Panc1 (cell line): ENCODE data around the gene FIS1. TPM values are rescaled to one million over a fixed set of nuclear protein-coding genes. Genes with fewer than 3 reads are reported as not detected.

Experiments
- ATAC-seq: fragments of 200-7000 bp; cut with Tn5 transposase; 2 replicates; pipeline ENCODE4 v1.9.1; 2020; ENCODE audit warnings: mild to moderate bottlenecking, moderate library complexity
- BruUV-seq: library from RNA; stranded (reverse); fragments of 400-500 nt; replicated peaks from 2 replicates; lab custom pipeline; 2021; lab: Mats Ljungman, UMichigan
- CTCF ChIA-PET: fragments of 300-600 bp; sonication (Branson Sonifier 250); formaldehyde crosslinking; loops from one replicate; lab custom pipeline; 2022; ENCODE audit warnings: antibody characterized with exemption; lab: Charles Lee
- POLR2A ChIA-PET: fragments of 300-600 bp; sonication (Branson Sonifier 250); formaldehyde crosslinking; loops from one replicate; lab custom pipeline; 2022; ENCODE audit warnings: antibody characterized with exemption; lab: Charles Lee
- DNase-seq: peaks from one replicate; pipeline ENCODE4 v3.0.0-alpha.2; 2010; ENCODE audit warnings: low read depth, low spot score
- H3K27ac ChIP-seq: 2 replicates; pipeline ENCODE4 v1.5.1; 2011; ENCODE audit warnings: mild to moderate bottlenecking, low read length, inconsistent platforms
- H3K27me3 ChIP-seq: fragments of 200-500 bp; sonication (Bioruptor generic); 2 replicates; pipeline ENCODE4 v1.6.0; 2014; ENCODE audit warnings: low read length, inconsistent platforms; ENCODE audit not compliant: control insufficient read depth, insufficient read depth
- H3K36me3 ChIP-seq: fragments of 200-500 bp; sonication (Bioruptor generic); 2 replicates; pipeline ENCODE4 v1.5.1; 2014; ENCODE audit warnings: inconsistent platforms, mild to moderate bottlenecking, low read length, moderate library complexity; ENCODE audit not compliant: control insufficient read depth, insufficient read depth
- H3K4me1 ChIP-seq: 2 replicates; pipeline ENCODE4 v1.5.1; 2011; ENCODE audit warnings: inconsistent platforms, mild to moderate bottlenecking, low read length, moderate library complexity; ENCODE audit not compliant: control insufficient read depth, insufficient read depth
- H3K4me3 ChIP-seq, 2 experiments: 2 replicates each; pipeline ENCODE4 v1.5.1; 2011 to 2012; ENCODE audit warnings: low read depth in 2 of 2, low read length in 2 of 2, mild to moderate bottlenecking in 2 of 2, inconsistent platforms in 1 of 2, moderate library complexity in 1 of 2
- H3K9me3 ChIP-seq: fragments of 200-500 bp; sonication (Bioruptor generic); 2 replicates; pipeline ENCODE4 v1.5.1; 2014; ENCODE audit warnings: low read depth, mild to moderate bottlenecking, inconsistent platforms, low read length, moderate library complexity; ENCODE audit not compliant: control insufficient read depth, insufficient read depth
- POLR2AphosphoS5 ChIP-seq: IDR thresholded peaks from 2 replicates; pipeline ENCODE4 v1.6.1; 2012; ENCODE audit warnings: mild to moderate bottlenecking, low read depth, low read length, moderate library complexity
- SIN3A ChIP-seq: IDR thresholded peaks from 2 replicates; pipeline ENCODE4 v1.6.1; 2012; ENCODE audit warnings: low read depth, mild to moderate bottlenecking, low read length, moderate library complexity, borderline replicate concordance; ENCODE audit not compliant: insufficient read depth
- TCF7L2 ChIP-seq: IDR thresholded peaks from 2 replicates; pipeline ENCODE4 v1.6.1; 2011; ENCODE audit warnings: mild to moderate bottlenecking, low read depth, low read length, inconsistent platforms
- in situ Hi-C: cut with HindIII; loops from 2 replicates; pipeline ENCODE4 v1.10.0; 2016; ENCODE audit warnings: low sequenced_read_pairs, low pct_unique_long_range_greater_than_20kb
- intact Hi-C: fragments of 100-400 bp; cut with micrococcal nuclease; formaldehyde crosslinking; loops from one replicate; pipeline ENCODE4 v1.10.0; 2022; ENCODE audit not compliant: unreplicated experiment
- total RNA-seq: library from RNA; stranded (reverse); gene quantifications from one replicate; pipeline ENCODE4 v1.2.1, GENCODE V29; 2021; ENCODE audit not compliant: unreplicated experiment
- TF ChIP-seq, protein P1 (sequence below), 2 experiments: IDR thresholded peaks; 2 replicates each; pipeline ENCODE4 v1.6.1; 2011 to 2012; ENCODE audit warnings: low read depth in 2 of 2, control low read depth in 1 of 2, low read length in 1 of 2, mild to moderate bottlenecking in 1 of 2, moderate library complexity in 1 of 2; ENCODE audit not compliant: insufficient read depth in 1 of 2
- TF ChIP-seq, protein P2 (sequence below): fragments of 450-650 bp; IDR thresholded peaks from 2 replicates; pipeline ENCODE4 v1.5.1; 2017; ENCODE audit warnings: mild to moderate bottlenecking

FIS1 gene
- total RNA-seq, 1 experiment from 2014 or later = 110 TPM

DNA sequence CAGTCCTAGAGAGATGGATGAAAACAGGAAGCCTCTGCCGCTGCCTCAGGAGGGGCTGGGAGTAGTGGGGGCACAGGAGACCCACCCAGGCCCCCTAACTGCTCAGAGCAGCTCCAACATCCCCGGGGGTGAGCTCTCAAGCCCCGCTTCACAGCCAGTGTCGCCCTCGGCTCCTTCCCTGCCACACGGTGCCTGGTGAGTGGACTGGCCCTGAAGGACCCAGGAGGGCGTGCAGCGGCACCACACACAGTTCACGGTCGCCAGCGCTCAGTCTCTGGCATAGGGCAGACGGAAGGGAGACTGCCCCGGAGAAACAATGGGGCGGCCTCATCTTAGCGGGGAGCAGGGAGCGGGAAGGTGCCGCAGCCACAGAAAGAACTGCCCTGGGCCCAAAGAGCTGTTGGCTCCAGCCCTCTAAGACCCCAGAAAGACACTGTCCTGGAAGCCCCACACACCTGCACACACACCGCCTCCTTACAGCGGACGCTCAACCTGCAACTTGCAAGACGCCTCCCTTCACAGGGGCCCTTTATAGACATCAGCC, 8.5 kb downstream of the FIS1 start:
- DNase-seq (no peak), ATAC-seq (no peak)
- no TSS peak for BruUV-seq
- in situ Hi-C loops = no loop called here
- TF ChIP-seq POLR2AphosphoS5 (no peak), TCF7L2 (no peak), SIN3A (no peak)
- TF ChIP-seq, protein P1, sequence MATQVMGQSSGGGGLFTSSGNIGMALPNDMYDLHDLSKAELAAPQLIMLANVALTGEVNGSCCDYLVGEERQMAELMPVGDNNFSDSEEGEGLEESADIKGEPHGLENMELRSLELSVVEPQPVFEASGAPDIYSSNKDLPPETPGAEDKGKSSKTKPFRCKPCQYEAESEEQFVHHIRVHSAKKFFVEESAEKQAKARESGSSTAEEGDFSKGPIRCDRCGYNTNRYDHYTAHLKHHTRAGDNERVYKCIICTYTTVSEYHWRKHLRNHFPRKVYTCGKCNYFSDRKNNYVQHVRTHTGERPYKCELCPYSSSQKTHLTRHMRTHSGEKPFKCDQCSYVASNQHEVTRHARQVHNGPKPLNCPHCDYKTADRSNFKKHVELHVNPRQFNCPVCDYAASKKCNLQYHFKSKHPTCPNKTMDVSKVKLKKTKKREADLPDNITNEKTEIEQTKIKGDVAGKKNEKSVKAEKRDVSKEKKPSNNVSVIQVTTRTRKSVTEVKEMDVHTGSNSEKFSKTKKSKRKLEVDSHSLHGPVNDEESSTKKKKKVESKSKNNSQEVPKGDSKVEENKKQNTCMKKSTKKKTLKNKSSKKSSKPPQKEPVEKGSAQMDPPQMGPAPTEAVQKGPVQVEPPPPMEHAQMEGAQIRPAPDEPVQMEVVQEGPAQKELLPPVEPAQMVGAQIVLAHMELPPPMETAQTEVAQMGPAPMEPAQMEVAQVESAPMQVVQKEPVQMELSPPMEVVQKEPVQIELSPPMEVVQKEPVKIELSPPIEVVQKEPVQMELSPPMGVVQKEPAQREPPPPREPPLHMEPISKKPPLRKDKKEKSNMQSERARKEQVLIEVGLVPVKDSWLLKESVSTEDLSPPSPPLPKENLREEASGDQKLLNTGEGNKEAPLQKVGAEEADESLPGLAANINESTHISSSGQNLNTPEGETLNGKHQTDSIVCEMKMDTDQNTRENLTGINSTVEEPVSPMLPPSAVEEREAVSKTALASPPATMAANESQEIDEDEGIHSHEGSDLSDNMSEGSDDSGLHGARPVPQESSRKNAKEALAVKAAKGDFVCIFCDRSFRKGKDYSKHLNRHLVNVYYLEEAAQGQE (IDR thresholded peaks at IDR 0.05; ENCODE audit: insufficient read depth in 1 of 2, low read depth in 2 of 2, low read length in 1 of 2) = no peak
- TF ChIP-seq, protein P2, sequence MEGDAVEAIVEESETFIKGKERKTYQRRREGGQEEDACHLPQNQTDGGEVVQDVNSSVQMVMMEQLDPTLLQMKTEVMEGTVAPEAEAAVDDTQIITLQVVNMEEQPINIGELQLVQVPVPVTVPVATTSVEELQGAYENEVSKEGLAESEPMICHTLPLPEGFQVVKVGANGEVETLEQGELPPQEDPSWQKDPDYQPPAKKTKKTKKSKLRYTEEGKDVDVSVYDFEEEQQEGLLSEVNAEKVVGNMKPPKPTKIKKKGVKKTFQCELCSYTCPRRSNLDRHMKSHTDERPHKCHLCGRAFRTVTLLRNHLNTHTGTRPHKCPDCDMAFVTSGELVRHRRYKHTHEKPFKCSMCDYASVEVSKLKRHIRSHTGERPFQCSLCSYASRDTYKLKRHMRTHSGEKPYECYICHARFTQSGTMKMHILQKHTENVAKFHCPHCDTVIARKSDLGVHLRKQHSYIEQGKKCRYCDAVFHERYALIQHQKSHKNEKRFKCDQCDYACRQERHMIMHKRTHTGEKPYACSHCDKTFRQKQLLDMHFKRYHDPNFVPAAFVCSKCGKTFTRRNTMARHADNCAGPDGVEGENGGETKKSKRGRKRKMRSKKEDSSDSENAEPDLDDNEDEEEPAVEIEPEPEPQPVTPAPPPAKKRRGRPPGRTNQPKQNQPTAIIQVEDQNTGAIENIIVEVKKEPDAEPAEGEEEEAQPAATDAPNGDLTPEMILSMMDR = no peak
- Histone ChIP-seq H3K27ac (no peak overlapping the region), H3K27me3 (no peaks in the 10 kb centered on the region), H3K4me1 (peaks cover 6% of the 10 kb centered on the region; the same call in 1 of the 2 replicates), H3K4me3 (no peak overlapping the region), H3K9me3 (no peaks in the 10 kb centered on the region), H3K36me3 (no peaks in the 10 kb centered on the region)
- CTCF ChIA-PET = no interaction called here
- POLR2A ChIA-PET = no interaction called here
- intact Hi-C loops = no loop called here

DNA sequence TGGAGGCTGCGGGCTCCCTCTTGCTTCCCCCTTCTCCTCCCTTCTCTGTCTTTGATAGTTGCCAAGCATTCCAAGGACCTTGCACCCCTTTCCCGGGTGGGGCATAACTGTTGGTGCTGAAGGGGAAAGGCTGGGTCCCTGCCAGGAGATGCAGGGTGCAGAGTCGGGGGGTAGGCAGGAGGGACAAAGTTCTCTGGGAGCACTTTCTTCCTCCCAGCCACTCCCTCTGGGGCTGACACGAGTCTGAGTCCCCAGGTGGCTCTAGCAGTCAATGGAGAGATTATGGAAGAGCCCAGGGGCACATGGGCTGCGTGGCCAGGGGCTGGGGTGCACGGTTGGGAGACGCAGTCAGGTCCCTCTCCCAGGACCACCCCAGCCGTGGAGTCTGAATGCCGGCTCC, 9.4 kb downstream of the FIS1 start:
- Histone ChIP-seq H3K4me3 (no peak overlapping the region), H3K9me3 (no peaks in the 10 kb centered on the region), H3K4me1 (peaks cover 6% of the 10 kb centered on the region; the same call in 1 of the 2 replicates), H3K27me3 (no peaks in the 10 kb centered on the region), H3K36me3 (no peaks in the 10 kb centered on the region), H3K27ac (no peak overlapping the region)
- in situ Hi-C loops = no loop called here
- BruUV-seq = no TSS peak
- ATAC-seq (no peak), DNase-seq (no peak)
- intact Hi-C loops = no loop called here
- TF ChIP-seq, protein P2 = no peak
- TF ChIP-seq SIN3A = no peak
- TF ChIP-seq TCF7L2 = no peak
- TF ChIP-seq, protein P1 (IDR thresholded peaks at IDR 0.05; ENCODE audit: insufficient read depth in 1 of 2, low read depth in 2 of 2, low read length in 1 of 2) = no peak
- no peak for TF ChIP-seq POLR2AphosphoS5
- ChIA-PET POLR2A (no interaction called here), CTCF (no interaction called here)
